PC-9 (cell line): ENCODE measurements around the gene CTBP2.

Experiments used
- EZH2 ChIP-seq: fragments of 200-600 bp; sonication (generic); IDR thresholded peaks from 2 replicates; pipeline ENCODE4 v1.8.0; 2017; ENCODE audit warnings: antibody characterized with exemption, low read depth
- TF ChIP-seq, protein P1 (sequence below): fragments of 200-600 bp; sonication (generic); conservative IDR thresholded peaks from 2 replicates; pipeline ENCODE4 v1.6.1; 2017; ENCODE audit warnings: mixed run types, antibody characterized with exemption, mild to moderate bottlenecking, moderate library complexity

DNA sequence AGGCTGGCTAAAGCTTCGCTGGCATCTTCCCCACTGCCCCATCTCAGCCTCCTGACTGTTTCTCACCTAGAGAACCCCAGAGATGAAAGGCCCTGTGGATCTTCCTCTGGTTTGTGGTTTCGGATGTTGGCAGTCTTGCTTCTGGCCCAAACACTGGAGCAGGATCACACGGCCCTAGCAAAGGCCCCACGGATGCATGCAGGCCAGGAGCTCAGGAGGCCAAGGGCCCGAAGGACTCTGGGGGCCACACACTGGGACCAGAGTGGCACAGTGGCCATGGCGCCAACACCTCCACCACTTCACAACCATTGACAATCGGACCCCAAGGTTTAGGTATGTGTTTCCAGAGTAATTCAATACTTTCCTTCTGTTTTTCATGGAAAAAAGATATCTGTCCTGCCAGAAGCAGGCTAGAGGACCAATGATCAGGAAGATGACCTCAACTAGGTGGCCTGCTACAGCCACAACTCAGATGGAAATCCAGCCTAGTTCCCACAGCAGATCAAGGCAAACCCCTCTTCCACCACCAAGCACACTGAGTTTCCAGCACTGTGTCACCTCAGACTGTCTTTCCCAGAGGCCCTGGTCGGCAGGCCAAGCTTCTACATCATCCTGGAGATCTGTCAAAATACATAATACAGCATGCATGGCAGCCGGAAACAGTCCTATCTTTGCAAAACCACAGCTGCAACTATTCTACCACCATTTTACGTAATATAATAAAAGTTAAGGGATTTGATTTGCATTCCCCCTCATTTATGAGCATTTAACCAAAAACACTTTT lies 53.0 kb downstream of the CTBP2 start:
- TF ChIP-seq, protein P1, sequence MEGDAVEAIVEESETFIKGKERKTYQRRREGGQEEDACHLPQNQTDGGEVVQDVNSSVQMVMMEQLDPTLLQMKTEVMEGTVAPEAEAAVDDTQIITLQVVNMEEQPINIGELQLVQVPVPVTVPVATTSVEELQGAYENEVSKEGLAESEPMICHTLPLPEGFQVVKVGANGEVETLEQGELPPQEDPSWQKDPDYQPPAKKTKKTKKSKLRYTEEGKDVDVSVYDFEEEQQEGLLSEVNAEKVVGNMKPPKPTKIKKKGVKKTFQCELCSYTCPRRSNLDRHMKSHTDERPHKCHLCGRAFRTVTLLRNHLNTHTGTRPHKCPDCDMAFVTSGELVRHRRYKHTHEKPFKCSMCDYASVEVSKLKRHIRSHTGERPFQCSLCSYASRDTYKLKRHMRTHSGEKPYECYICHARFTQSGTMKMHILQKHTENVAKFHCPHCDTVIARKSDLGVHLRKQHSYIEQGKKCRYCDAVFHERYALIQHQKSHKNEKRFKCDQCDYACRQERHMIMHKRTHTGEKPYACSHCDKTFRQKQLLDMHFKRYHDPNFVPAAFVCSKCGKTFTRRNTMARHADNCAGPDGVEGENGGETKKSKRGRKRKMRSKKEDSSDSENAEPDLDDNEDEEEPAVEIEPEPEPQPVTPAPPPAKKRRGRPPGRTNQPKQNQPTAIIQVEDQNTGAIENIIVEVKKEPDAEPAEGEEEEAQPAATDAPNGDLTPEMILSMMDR, result no peak
- no peak for TF ChIP-seq EZH2
